GM18502 (cell line): ENCODE results near the gene SKAP1.
"Not testable (repeated sequence)": the region's sequence is repeated elsewhere in the genome, so short reads cannot be mapped to it uniquely, and the experiment has no call there.

Experiments
- ATAC-seq: cut with Tn5 transposase; IDR thresholded peaks from one replicate; pipeline ENCODE4 v1.9.1; 2021; ENCODE audit warnings: mild to moderate bottlenecking; ENCODE audit not compliant: unreplicated experiment, poor library complexity

The SKAP1 gene

DNA sequence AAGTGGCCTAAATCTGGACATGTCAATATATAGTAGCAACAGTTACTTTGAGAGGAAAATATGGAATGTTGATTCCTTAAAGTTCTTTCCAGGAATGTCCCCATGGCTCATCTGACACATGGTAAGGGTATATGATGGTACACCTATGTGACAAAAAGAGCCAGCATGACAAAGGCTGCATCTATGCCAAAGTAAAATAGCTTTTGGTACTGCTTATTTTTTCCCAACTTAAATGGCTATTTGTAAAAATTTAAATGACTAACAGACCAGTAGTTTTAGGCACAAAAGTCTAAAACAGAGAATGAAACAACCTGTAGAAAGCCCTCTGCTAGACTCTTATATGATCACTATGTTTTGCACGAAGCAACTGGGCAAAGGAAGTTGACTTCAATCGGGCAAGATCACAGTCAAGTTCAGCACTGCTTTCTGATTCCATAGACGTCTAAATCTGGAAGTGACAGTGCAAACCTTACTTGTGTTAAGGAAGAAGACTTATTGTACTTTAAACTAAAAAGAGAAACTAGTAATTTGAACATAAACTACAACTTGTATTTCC is 135.1 kb downstream of the SKAP1 start:
- no peak for ATAC-seq

DNA sequence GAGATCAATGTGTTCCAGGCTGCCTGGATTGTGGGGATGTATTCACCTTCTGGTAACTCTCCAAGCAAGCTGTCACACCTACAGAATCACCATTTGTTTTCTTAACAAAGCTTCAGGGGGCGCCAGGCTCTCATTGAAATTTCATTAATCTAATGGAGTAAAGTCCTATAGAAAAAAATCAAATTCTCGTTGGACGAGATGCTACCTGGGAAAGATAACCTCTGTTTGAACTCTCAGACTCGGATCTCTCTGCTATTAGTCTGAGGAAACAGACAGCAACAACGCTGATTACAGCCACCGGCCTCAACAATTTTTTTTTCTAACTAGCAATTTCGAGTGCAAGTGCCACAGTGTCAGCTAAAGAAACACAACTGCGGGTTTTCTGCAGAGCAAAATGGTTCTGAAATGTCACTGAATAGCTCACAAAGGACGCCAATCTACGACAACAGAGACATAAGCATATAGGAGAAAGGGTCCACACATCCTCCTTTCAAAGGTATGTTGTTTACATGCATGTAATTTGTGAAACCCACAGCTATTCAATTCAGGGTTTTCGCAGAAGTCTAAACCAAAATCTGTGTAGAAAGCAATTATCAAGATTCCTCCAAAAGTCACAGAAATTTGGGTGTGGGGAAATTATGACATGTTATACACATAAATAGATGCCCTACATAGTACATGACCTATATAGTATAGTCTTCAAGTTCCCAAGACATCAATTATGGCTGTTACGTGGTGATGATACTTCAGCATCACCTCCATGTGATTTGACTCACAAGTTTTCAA is 135.8 kb downstream of the SKAP1 start:
- no peak for ATAC-seq

DNA sequence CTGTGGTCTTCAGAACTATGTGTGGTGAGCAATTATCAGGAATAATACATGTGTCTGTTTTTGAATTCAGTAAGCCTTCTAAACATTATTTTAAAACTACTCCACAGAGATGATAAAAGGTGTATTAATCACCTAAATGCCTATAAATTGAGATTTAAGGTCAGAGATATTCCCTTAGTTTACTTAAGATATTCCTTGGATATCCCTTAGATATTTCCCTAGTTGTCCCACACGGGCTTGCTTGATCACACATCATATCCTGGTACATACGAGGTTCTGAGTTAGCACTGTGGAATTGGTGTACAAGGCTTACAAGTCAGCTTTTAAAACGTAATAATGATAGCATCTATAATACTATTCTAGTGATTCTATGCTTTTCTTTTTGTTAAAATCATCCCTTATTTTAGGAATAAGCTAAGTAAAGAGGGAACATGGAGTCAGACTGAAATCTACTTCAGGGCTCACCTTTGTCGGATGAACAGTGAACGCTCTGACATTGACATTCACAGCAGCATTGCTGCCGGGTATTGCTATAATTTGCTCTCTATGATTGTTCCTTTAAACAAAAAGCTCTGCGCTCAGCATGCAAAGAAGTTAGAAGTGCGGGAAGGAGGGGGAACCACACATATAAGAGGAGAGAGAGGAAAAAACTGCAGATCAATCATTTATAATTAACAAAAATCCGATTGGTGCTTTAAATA is 136.5 kb downstream of the SKAP1 start:
- ATAC-seq = no peak

DNA sequence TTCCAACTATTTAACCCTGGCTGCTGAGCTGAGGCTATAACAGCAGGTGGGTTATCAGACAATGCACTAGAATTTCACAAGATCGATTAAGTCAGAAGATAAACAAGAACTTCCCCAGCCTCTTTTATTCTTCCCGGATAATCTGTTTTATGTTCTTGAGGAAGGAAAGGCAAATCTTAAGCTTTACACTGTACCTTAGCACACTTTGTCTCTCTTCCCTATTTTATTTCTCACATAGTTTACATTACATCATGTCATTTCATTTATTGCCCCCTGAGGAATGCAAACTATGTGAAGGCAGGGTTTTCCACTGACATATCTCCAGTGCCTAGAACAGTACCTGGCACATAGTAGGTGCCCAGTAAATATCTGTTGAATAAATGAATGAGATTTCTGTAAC is 139.6 kb downstream of the SKAP1 start:
- no peak for ATAC-seq

DNA sequence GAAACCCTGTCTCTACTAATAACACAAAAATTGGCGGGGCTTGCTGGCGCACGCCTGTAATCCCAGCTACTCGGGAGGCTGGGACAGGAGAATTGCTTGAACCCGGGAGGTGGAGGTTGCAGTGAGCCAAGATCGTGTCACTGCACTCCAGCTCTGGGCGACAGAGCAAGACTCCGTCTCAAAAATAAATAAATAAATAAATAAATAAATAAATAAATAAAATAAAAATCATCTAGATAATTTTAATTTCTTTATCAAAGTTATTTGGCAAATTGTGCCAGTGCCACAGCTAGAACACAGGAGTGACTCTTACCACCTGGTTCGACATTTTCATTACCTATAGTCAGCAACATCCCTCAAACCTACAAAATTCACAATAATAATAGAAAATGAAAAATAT is 143.1 kb downstream of the SKAP1 start:
- ATAC-seq = not testable (repeated sequence)

DNA sequence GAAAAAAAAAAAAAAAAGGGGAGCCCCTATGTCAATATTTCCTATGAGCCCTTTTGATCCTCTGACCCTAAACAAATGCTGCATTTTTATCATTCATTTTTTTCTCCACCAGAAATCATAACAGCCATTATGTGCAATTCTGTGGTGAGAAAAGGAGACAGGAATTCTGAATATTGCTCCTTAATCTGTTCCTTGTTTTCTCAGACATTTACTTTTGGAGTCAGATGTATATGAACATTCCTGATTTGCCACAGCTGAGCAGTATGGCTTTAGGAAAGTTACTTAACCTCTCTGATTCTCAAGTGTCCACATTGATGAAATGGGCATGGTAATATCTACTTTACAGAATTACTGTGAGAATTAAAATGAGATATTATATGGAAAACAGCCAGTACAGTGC is 144.4 kb downstream of the SKAP1 start:
- no peak for ATAC-seq

DNA sequence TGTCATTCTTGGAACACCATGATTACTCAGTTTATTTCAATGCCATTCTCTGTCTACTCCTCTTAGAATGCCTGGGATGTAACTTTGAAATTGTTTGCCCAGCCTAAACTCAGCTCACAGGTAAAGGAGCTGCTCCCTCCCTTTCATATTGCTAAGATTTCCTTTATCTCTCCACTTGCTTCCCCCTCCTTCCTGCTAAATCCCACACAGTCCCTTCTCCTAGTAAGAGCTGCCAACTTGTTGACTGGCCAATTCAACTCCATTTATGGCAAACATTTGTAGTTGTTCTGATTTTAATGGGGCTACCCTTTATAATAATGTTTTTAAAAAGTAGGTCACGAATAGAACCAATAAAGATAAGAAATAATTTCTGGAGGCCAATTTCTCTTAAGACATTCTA is 146.1 kb downstream of the SKAP1 start:
- no peak for ATAC-seq

DNA sequence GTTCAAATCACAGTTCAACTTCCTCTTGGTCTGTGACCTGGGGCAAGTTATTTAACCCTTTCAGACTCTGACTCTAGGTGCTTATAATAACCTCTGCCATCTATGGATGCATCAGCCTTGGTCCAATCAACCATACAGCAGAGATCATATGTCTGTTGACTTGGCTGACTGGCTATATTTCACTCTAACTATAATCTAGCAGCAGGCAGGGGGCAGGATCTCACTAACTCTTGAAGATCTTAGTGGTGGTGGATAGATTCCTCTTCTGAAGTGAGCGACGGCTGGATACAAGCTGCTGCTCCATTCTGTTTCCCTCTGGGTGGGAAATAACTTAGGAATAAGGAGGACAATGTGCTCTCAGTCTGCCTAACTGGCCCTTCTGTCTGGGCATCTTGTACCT is 146.6 kb downstream of the SKAP1 start:
- ATAC-seq = no peak

DNA sequence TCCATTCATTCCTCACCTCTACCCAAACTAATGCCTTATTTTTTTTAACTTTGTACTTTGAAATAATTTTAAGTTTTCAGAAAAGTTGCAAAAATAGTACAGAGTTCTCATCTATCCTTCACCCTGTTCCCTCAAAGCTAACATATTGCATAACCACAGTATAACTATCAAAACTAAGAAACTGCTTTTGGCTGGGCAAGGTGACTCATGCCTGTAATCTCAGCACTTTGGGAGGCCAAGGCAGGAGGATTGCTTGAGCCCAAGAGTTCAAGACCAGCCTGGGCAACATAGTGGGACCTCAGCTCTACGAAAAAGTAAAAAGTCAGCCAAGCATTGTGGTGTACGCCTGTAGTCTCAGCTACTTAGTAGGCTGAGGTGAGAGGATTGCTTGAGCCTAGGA is 147.7 kb downstream of the SKAP1 start:
- no peak for ATAC-seq

DNA sequence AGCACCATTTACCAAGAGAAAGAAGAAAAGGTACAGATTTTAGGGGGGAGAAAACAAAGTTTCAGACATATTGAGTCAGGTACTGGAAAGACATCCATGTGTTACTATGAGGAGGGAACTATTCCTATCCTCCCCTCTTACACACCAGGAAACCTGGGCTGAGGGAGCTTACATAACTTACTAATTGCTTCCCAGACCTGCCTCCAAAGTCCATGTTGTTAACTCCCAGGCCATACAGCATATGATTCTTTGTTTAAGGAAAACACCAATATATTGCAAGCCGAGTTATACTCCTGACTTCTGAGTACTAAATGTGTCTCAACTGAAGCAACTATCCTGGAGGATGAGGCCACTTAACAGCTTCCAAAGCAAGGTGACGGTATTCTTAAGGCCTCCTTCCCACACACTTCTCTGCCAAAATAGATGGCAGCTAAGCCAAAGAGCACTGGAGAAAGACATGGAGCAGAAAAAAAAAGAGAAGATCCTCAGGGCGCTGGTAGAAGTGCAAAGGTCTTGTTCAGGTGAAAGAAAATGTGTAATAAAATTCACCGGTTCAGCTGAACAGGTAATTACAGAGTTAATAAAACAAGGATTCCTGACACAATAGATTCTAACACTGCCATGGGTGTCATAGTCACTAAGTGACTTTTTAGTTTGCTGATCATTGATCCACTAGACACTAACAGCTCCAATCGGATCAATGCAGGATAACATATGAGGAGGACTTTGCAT is 151.1 kb downstream of the SKAP1 start:
- ATAC-seq = no peak

DNA sequence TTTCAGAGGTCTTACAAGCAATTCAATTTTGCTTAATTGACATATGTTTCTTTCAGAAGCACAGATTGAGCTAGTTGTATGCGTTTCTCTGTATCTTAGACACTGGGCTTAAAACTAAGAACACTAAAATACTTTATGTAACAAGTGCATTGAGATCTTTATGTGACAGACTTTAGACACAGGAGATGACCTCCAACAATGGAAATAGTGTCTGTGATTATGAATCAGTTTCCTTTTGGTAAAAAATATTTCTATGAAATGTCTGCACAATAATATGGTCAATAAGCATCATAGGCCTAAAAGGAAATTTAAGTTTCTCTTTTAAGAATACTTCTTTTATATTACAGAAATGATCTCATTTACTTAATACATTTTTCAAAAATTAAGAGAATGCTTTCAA is 153.2 kb downstream of the SKAP1 start:
- ATAC-seq = no peak

DNA sequence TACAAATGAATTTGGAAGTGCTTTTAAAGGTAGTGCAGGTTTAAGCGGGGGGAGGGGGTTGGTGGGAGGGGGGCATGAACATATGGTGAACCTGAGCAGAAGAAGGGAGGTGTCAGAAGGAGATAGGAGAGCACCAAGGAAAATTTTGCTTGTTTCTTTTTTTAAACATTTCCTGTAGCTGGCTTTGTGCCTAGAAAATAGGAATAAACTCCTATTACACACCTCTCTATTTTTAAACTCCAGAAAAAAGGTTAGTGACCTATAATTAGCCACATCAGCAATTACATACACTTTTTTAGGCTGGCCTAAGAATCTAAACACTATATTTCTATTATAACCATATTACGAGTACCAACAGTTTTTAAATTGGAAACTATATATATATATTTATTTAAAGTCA is 159.1 kb downstream of the SKAP1 start:
- ATAC-seq = no peak

DNA sequence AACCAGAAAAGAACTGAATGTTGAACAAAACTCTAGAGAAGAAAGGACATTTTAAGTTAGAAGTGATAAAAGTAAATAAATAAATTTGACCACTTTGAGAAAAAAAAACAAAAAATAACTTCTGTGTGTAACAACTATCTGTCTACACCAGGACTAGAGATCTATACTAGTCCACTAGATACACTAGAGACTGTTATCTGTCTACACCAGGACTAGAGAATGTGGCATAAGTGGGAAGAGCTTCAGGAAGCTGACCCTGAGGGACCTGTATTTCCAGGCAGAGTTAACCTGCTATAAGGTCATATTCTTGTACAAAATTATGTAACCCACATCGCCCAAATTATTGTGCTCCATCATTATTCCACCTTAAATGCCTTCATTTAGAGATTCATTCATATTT is 160.8 kb downstream of the SKAP1 start:
- ATAC-seq = no peak

DNA sequence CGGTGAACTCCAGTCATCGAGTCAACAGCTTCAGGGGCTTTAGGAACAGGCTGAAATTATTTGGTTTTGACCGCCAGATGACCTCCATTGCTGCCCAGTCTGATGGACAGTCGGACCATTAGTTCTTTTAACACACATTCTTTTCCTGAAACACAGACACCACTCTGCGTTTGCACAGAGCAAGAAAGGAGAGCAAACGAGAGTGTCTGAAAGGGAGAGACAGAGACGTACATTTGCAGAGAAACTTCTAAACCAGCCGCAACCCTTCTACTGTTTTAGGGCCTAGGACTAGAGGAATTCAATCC is 166.3 kb downstream of the SKAP1 start:
- ATAC-seq = no peak

DNA sequence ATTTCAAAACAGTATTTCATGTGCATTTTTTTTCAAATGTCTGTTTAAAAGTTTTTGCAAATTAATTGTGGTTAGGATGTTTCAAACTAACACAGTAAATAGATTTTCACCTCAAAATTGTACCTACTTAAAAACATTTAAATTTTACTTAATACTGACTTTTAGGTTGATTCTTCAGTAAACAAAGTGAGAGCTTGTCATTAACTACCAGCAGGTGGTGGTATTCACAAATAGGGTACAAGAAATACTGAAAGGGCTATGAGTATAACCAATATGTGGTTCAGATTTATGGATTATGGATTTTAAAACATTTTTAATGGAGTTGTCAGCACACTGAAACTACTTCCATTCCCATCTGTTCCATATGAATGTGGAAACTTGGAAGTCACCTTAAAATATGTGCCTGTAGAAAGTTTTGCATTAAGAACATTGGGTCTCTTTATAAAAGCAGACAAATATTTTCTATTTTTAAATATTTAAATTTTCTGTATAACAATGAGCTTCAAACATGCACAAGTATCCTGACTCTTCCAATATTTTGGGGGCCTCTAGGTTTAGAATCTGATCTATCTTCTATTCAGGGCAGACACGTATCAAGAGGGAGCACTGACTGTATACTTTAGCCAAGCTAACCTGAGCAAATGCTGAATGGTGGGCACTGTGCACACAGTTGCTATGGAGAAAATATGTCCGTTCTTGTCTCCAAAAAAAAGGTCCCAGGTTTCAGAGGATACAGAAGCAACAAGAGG is 166.9 kb downstream of the SKAP1 start:
- ATAC-seq = no peak

DNA sequence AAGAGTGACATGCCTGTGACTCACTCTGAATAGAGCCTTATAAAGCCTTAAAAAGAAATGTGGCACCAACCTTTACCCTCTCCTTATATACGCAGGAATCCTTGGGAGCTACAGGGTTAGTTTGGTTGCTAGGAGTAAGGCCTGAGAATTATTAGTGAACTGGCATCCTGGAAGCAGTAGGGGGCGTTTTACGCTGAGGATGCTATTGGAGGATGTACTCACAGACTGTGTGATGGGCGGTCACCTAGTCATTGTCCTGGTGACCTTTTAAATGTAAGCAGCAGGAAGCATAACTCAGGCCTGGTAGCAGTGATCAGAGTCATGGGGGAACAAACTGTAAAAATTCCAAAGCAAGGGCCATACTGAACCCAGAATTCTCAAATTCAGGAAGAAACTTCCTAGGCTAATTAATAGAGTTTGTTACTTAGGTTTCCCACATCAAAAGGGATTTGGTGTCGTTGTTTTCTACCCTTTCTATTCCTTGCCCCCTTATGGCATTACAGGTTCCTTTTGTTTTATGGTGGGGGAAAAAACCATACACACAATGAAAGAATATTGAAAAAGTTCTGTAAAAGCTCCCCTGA is 168.6 kb downstream of the SKAP1 start:
- ATAC-seq = no peak

DNA sequence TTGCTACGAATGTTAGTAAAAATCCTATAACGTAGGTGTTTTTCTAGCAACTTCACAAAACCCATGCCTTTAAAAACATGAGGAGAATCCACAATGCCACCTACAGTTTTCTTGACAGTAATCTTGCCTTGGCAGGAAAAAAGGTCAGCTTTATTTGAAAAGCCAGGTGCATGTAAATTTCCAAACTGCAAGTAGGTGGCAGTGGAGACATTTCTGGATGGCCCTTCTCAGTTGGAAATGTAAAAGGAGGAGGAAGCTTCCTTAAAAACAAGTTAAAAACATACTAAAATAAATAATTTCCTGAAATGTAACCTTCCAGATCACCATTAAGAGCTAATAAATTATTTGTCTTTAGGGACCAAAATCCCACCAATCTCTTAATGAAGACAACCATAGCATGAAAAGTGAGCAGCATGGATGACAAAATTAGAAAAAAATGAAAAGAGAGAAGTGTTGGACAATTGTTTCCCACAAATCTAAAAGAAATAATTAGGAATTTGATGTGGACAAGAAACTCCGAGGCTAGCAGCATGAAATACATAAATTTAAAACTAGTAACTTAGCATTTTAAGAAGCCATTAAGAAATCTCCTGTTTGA is 170.2 kb downstream of the SKAP1 start:
- ATAC-seq = no peak

DNA sequence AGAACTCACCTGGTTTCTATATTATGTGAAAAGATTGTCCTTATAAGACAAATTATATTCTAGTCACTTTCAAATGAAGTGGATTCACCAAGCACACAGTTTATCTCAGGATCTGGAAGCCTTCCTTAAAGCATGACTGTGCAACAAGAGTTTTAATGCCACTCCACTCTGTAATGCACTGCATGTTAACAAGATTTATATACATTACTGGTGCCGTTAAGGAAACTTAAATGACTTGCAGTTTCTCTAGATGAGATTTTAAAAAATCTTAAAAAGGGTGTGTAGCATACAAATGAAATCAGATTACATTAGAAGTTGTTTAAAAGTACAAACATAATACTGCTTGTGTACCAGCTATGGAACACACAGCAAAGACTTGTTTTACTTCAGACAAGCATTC is 171.7 kb downstream of the SKAP1 start:
- ATAC-seq = no peak

DNA sequence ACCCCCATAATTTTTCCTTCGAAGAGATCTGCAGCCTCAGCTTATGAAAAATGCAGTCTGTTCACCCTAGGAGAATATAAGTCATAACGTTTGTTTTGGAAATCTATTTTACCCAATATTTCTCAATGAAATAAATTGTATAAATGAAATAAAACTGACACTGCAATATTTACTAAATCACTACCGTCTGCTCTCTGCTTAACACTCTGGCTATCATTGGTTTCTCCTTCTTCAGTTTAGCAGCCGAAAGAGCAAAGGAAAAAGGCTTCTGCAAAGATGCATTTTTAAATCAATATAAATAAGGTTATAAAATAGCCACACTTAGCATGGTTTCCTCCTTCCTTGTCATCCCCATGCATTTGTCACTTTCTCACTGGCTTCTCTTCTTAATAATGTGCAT is 174.3 kb downstream of the SKAP1 start:
- ATAC-seq = no peak

DNA sequence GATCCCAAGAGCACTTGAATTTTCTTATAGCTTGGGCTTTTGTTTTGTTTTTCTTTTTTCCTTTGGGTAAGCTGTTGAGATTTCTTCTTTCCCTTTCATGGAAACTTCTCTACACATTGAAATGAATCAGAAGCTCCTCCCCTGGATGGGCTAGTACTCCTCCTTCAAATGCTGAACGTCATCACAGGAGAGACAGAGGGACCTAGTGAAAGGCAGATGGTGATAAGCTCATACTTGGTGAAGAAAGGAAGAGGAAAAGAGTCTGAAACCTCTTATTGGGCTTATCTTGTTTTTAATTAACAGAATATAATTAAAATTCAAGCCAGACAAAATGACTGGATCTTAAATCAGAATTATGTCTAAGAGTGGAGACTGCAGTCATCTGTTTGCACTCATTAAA is 175.1 kb downstream of the SKAP1 start:
- no peak for ATAC-seq
